Measurements from ENCODE around the gene NLK.

DNA sequence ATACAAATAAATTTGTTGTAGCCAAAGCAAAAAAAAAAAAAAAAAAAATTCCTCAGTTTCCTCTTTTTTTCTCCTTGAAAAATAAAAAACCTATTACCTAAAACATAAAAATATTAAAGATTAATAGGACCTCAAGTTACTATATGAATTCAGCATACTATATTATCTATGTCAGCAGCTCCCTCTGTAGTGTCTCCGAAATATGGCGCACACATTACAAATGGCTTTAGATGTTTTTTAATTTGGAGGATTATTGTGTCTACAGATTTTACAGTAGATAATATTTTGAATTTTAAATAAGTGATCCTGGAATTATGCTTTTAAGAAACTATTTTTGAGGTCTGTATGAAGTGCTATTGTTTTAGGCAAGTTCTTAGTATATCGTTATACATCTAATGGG lies 94.4 kb downstream of the NLK start:
- TF ChIP-seq BHLHE40 (IDR thresholded peaks at IDR 0.05; ENCODE audit: borderline replicate concordance), result no peak
- no peak for TF ChIP-seq FOXA1 (IDR thresholded peaks at IDR 0.05)
- TF ChIP-seq FOXK2 (IDR thresholded peaks at IDR 0.05), result no peak
- TF ChIP-seq FOXM1 (IDR thresholded peaks at IDR 0.05; ENCODE audit: borderline replicate concordance), result no peak
- no peak for TF ChIP-seq ELF4 (IDR thresholded peaks at IDR 0.05)
- TF ChIP-seq SP1 (IDR thresholded peaks at IDR 0.05), result no peak
- no peak for TF ChIP-seq SUZ12 (IDR thresholded peaks at IDR 0.05)
- no peak for TF ChIP-seq HDGF (IDR thresholded peaks at IDR 0.05; ENCODE audit: borderline replicate concordance)

All from HEK293T (cell line).